H9 (cell line): Measurements from ENCODE around the gene GNRHR. TPM values are rescaled to one million over a fixed set of nuclear protein-coding genes. Genes with fewer than 3 reads are reported as not detected.
A peak's percentile ranks its signal among the peaks of the same experiment; 100 is the strongest.

Experiments used
- DNase-seq: peaks from one replicate; pipeline ENCODE4 v3.0.0-alpha.2; 2017
- H2AFZ ChIP-seq: one replicate; pipeline ENCODE4 v1.6.1; 2013; ENCODE audit warnings: mild to moderate bottlenecking, low read length, control low read depth, moderate library complexity
- H2AK5ac ChIP-seq: 2 replicates; pipeline ENCODE4 v1.6.1; 2013; ENCODE audit warnings: low read length, control low read depth, mixed read lengths; ENCODE audit not compliant: insufficient read length
- H2BK120ac ChIP-seq: one replicate; pipeline ENCODE4 v1.6.1; 2013; ENCODE audit warnings: low read depth, mild to moderate bottlenecking, low read length, control low read depth, inconsistent platforms; ENCODE audit not compliant: poor library complexity, severe bottlenecking
- H2BK12ac ChIP-seq: 2 replicates; pipeline ENCODE4 v1.6.1; 2013; ENCODE audit warnings: low read length, control low read depth, mixed read lengths, low read depth; ENCODE audit not compliant: insufficient read length
- H2BK15ac ChIP-seq: 2 replicates; pipeline ENCODE4 v1.6.1; 2013; ENCODE audit warnings: low read depth, low read length, control low read depth
- H2BK20ac ChIP-seq: one replicate; pipeline ENCODE4 v1.6.1; 2013; ENCODE audit warnings: low read depth, mild to moderate bottlenecking, low read length, control low read depth, inconsistent platforms; ENCODE audit not compliant: poor library complexity, severe bottlenecking
- H2BK5ac ChIP-seq: 2 replicates; pipeline ENCODE4 v1.6.1; 2013; ENCODE audit warnings: low read length, control low read depth, mixed read lengths; ENCODE audit not compliant: insufficient read length
- H3K14ac ChIP-seq: 2 replicates; pipeline ENCODE4 v1.6.1; 2013; ENCODE audit warnings: low read length, control low read depth; ENCODE audit not compliant: insufficient read depth
- H3K18ac ChIP-seq: 2 replicates; pipeline ENCODE4 v1.6.1; 2013; ENCODE audit warnings: low read depth, mild to moderate bottlenecking, mixed read lengths, low read length, control low read depth; ENCODE audit not compliant: insufficient read length
- H3K23ac ChIP-seq: 2 replicates; pipeline ENCODE4 v1.6.1; 2013; ENCODE audit warnings: low read length, control low read depth, mixed read lengths, low read depth; ENCODE audit not compliant: insufficient read length
- H3K23me2 ChIP-seq: 2 replicates; pipeline ENCODE4 v1.6.1; 2013; ENCODE audit warnings: low read depth, mild to moderate bottlenecking, mixed read lengths, low read length, control low read depth; ENCODE audit not compliant: insufficient read length, poor library complexity, severe bottlenecking
- H3K27ac ChIP-seq: 2 replicates; pipeline ENCODE4 v1.5.1; 2013; ENCODE audit warnings: low read length, control low read depth, mixed read lengths, low read depth; ENCODE audit not compliant: insufficient read length
- H3K27me3 ChIP-seq: 2 replicates; pipeline ENCODE4 v1.6.1; 2013; ENCODE audit warnings: low read length, control low read depth, inconsistent platforms; ENCODE audit not compliant: insufficient read depth
- H3K4ac ChIP-seq: 2 replicates; pipeline ENCODE4 v1.6.1; 2013; ENCODE audit warnings: low read depth, mild to moderate bottlenecking, control low read depth, inconsistent platforms, low read length, moderate library complexity
- H3K4me1 ChIP-seq: 2 replicates; pipeline ENCODE4 v1.6.1; 2013; ENCODE audit warnings: low read length, control low read depth, inconsistent platforms; ENCODE audit not compliant: insufficient read depth
- H3K4me2 ChIP-seq: 2 replicates; pipeline ENCODE4 v1.6.1; 2013; ENCODE audit warnings: low read length, control low read depth, mixed read lengths; ENCODE audit not compliant: insufficient read length, insufficient read depth
- H3K56ac ChIP-seq: 2 replicates; pipeline ENCODE4 v1.6.1; 2013; ENCODE audit warnings: low read depth, mild to moderate bottlenecking, mixed read lengths, low read length, control low read depth; ENCODE audit not compliant: insufficient read length
- H3K79me1 ChIP-seq: 2 replicates; pipeline ENCODE4 v1.6.1; 2013; ENCODE audit warnings: low read depth, mild to moderate bottlenecking, moderate library complexity, low read length, control low read depth, inconsistent platforms; ENCODE audit not compliant: insufficient read depth, poor library complexity, severe bottlenecking
- H3K79me2 ChIP-seq: 2 replicates; pipeline ENCODE4 v1.6.1; 2013; ENCODE audit warnings: low read length, control low read depth, inconsistent platforms; ENCODE audit not compliant: insufficient read depth
- H3K9ac ChIP-seq: 2 replicates; pipeline ENCODE4 v1.6.1; 2013; ENCODE audit warnings: low read length, control low read depth, mixed read lengths; ENCODE audit not compliant: insufficient read length; ENCODE audit errors: extremely low read depth
- H3K9me3 ChIP-seq: one replicate; pipeline ENCODE4 v1.6.1; 2013; ENCODE audit warnings: low read depth, low read length, inconsistent platforms; ENCODE audit not compliant: control insufficient read depth
- H3T11ph ChIP-seq: one replicate; pipeline ENCODE4 v1.6.1; 2013; ENCODE audit warnings: mild to moderate bottlenecking, low read length, control low read depth, inconsistent platforms
- H4K20me1 ChIP-seq: one replicate; pipeline ENCODE4 v1.6.1; 2013; ENCODE audit not compliant: control insufficient read depth, insufficient read length, insufficient read depth
- H4K5ac ChIP-seq: 2 replicates; pipeline ENCODE4 v1.6.1; 2013; ENCODE audit warnings: low read depth, mild to moderate bottlenecking, mixed read lengths, low read length, control low read depth; ENCODE audit not compliant: insufficient read length
- H4K8ac ChIP-seq: replicated peaks from 2 replicates; pipeline ENCODE4 v1.6.1; 2013; ENCODE audit warnings: low read length, control low read depth, mixed read lengths, low read depth; ENCODE audit not compliant: insufficient read length
- H4K91ac ChIP-seq: 2 replicates; pipeline ENCODE4 v1.6.1; 2013; ENCODE audit warnings: low read depth, mild to moderate bottlenecking, moderate library complexity, mixed read lengths, low read length, control low read depth; ENCODE audit not compliant: insufficient read length
- H3K27ac Mint-ChIP-seq, 3 experiments: 2 replicates in 2 of 3; 3 replicates in 1 of 3; pipeline ENCODE4 v1.8.0; 2020 to 2021; ENCODE audit warnings: mixed read lengths in 3 of 3, mild to moderate bottlenecking in 1 of 3, moderate library complexity in 1 of 3
- H3K27me3 Mint-ChIP-seq: 2 replicates; pipeline ENCODE4 v1.8.0; 2021; ENCODE audit warnings: low read depth, mild to moderate bottlenecking, moderate library complexity, mixed read lengths
- H3K36me3 Mint-ChIP-seq, 3 experiments: 2 replicates in 2 of 3; 3 replicates in 1 of 3; pipeline ENCODE4 v1.8.0; 2020 to 2021; ENCODE audit warnings: low read depth in 3 of 3, mixed read lengths in 3 of 3; ENCODE audit not compliant: insufficient read depth in 1 of 3
- H3K4me1 Mint-ChIP-seq, 2 experiments: 2 replicates each; pipeline ENCODE4 v1.8.0; 2020; ENCODE audit warnings: mixed read lengths in 2 of 2
- H3K4me3 Mint-ChIP-seq, 2 experiments: 2 replicates in 1 of 2; 3 replicates in 1 of 2; pipeline ENCODE4 v1.8.0; 2020 to 2021; ENCODE audit warnings: mild to moderate bottlenecking in 2 of 2, mixed read lengths in 2 of 2, moderate library complexity in 1 of 2
- H3K9me3 Mint-ChIP-seq, 2 experiments: 2 replicates in 1 of 2; 3 replicates in 1 of 2; pipeline ENCODE4 v1.8.0; 2020; ENCODE audit warnings: mild to moderate bottlenecking in 2 of 2, mixed read lengths in 2 of 2, moderate library complexity in 1 of 2
- CTCF ChIP-seq: fragments of 200-600 bp; sonication (generic); conservative IDR thresholded peaks from 3 replicates; pipeline ENCODE4 v1.8.0; 2021; ENCODE audit warnings: antibody characterized with exemption, mild to moderate bottlenecking
- WGBS: extraction: QIAGEN DNeasy Blood & Tissue Kit; methylation state at CpG from one replicate; pipeline ENCODE4 v1.1.7; 2013; ENCODE audit warnings: missing lambda C conversion rate, low lambda C conversion rate, mixed read lengths; ENCODE audit not compliant: insufficient read length; ENCODE audit errors: extremely low coverage; 5-methylcytosine and 5-hydroxymethylcytosine counted together
- total RNA-seq: library from RNA; stranded (reverse); gene quantifications from 2 replicates; pipeline ENCODE4 v1.2.1, GENCODE V29; 2021

Gene GNRHR
- total RNA-seq, 1 experiment from 2014 or later, result not detected

GRCh38 chr4:67723341-67723740 lies 30.8 kb downstream of the GNRHR start:
- TF ChIP-seq CTCF, result no peak
- Histone ChIP-seq H2BK20ac (no peak overlapping the region), H3K27ac (no peak overlapping the region), H3K56ac (no peak overlapping the region), H2AK5ac (no peak overlapping the region), H3T11ph (no peak overlapping the region), H4K8ac (no peak overlapping the region), H3K9ac (no peak overlapping the region), H2BK5ac (no peak overlapping the region), H3K79me1 (no peaks in the 10 kb centered on the region), H3K18ac (no peak overlapping the region), H2BK12ac (no peak overlapping the region), H3K4me1 (no peaks in the 10 kb centered on the region; the same call in 1 of the 2 replicates), H4K91ac (no peak overlapping the region), H3K23ac (no peak overlapping the region), H3K9me3 (no peaks in the 10 kb centered on the region), H4K20me1 (no peaks in the 10 kb centered on the region), H3K4me2 (no peak overlapping the region), H3K4ac (no peak overlapping the region), H3K27me3 (no peaks in the 10 kb centered on the region), H2BK120ac (no peak overlapping the region), H2BK15ac (no peak overlapping the region), H3K79me2 (no peaks in the 10 kb centered on the region), H3K23me2 (no peaks in the 10 kb centered on the region), H4K5ac (no peak overlapping the region), H2AFZ (no peak overlapping the region), H3K14ac (no peak overlapping the region)
- Mint-ChIP-seq H3K4me3 (no peak overlapping the region), H3K9me3 (no peaks in the 10 kb centered on the region), H3K36me3 (peaks cover 11 to 28% (median 14%) of the 10 kb centered on the region in 3 experiments), H3K4me1 (peaks cover 26% of the 10 kb centered on the region in 2 experiments), H3K27ac (peak overlapping the region in 2 of 3 experiments; percentile 49 to 88; a peak in 4 of 7 replicates), H3K27me3 (no peaks in the 10 kb centered on the region)
- DNase-seq, result no peak
- WGBS, result no CpG with 5 or more reads among the region's 5 CpGs
